SU-DHL-6 (cell line): Measurements from ENCODE around the gene C12orf56.

Experiments used
- H2AFZ ChIP-seq: fragments of 200-600 bp; sonication (generic); 2 replicates; pipeline ENCODE4 v1.6.1; 2014; ENCODE audit warnings: low read depth, mild to moderate bottlenecking, moderate library complexity, mixed read lengths, antibody characterized with exemption, low read length; ENCODE audit not compliant: severe bottlenecking
- H3F3A ChIP-seq: fragments of 200-600 bp; shearing (Covaris generic); 2 replicates; pipeline ENCODE4 v1.6.0; 2016; ENCODE audit warnings: antibody characterized with exemption, mild to moderate bottlenecking; ENCODE audit not compliant: insufficient read depth
- H3K27ac ChIP-seq: fragments of 200-600 bp; sonication (generic); 2 replicates; pipeline ENCODE4 v1.5.1; 2016; ENCODE audit warnings: low read depth, mild to moderate bottlenecking, low read length, moderate library complexity, mixed read lengths
- H3K27me3 ChIP-seq: fragments of 200-600 bp; sonication (generic), shearing (Covaris generic); 2 replicates; pipeline ENCODE4 v1.6.0; 2014; ENCODE audit warnings: mild to moderate bottlenecking, low read length
- H3K36me3 ChIP-seq: fragments of 200-600 bp; sonication (generic); 2 replicates; pipeline ENCODE4 v1.6.1; 2014; ENCODE audit warnings: mild to moderate bottlenecking, low read length, mixed read lengths
- H3K4me2 ChIP-seq: fragments of 300-600, 200-600 bp; shearing (Covaris generic), sonication (generic); 2 replicates; pipeline ENCODE4 v1.6.0; 2014; ENCODE audit warnings: low read length, low read depth, mild to moderate bottlenecking; ENCODE audit not compliant: poor library complexity, severe bottlenecking
- H3K4me3 ChIP-seq: fragments of 200-600 bp; sonication (generic); 2 replicates; pipeline ENCODE4 v1.5.1; 2014; ENCODE audit warnings: antibody characterized with exemption, low read length, mild to moderate bottlenecking, mixed read lengths; ENCODE audit not compliant: insufficient read depth, poor library complexity, severe bottlenecking
- H3K79me2 ChIP-seq: fragments of 200-600 bp; sonication (generic); 2 replicates; pipeline ENCODE4 v1.6.1; 2014; ENCODE audit warnings: mild to moderate bottlenecking, low read length, moderate library complexity; ENCODE audit not compliant: insufficient read depth
- H3K9ac ChIP-seq: fragments of 200-600 bp; sonication (generic); 2 replicates; pipeline ENCODE4 v1.7.0; 2014; ENCODE audit warnings: mild to moderate bottlenecking, low read length
- H3K9me2 ChIP-seq: fragments of 200-600 bp; sonication (generic); replicated peaks from 2 replicates; pipeline ENCODE4 v1.6.1; 2014; ENCODE audit warnings: low read length; ENCODE audit not compliant: insufficient read depth
- H3K9me3 ChIP-seq: fragments of 200-600 bp; sonication (generic); 2 replicates; pipeline ENCODE4 v1.6.1; 2014; ENCODE audit warnings: low read length, mixed read lengths; ENCODE audit not compliant: insufficient read depth
- H4K20me1 ChIP-seq: fragments of 200-600 bp; sonication (generic); 2 replicates; pipeline ENCODE4 v1.6.1; 2014; ENCODE audit warnings: low read depth, mild to moderate bottlenecking, antibody characterized with exemption, low read length, moderate library complexity, mixed read lengths
- EZH2phosphoT487 ChIP-seq: fragments of 200-600 bp; sonication (generic), shearing (Covaris generic); conservative IDR thresholded peaks from 2 replicates; pipeline ENCODE4 v1.6.1; 2018; ENCODE audit warnings: mild to moderate bottlenecking, antibody characterized with exemption, low read length, moderate library complexity, mixed read lengths
- TF ChIP-seq, protein P1 (sequence below): fragments of 200-600 bp; sonication (generic); IDR thresholded peaks from one replicate; pipeline ENCODE4 v1.5.1; 2017; ENCODE audit warnings: antibody characterized with exemption, mild to moderate bottlenecking, low read length, moderate library complexity; ENCODE audit not compliant: insufficient read depth, poor library complexity, severe bottlenecking

C12orf56 gene

DNA sequence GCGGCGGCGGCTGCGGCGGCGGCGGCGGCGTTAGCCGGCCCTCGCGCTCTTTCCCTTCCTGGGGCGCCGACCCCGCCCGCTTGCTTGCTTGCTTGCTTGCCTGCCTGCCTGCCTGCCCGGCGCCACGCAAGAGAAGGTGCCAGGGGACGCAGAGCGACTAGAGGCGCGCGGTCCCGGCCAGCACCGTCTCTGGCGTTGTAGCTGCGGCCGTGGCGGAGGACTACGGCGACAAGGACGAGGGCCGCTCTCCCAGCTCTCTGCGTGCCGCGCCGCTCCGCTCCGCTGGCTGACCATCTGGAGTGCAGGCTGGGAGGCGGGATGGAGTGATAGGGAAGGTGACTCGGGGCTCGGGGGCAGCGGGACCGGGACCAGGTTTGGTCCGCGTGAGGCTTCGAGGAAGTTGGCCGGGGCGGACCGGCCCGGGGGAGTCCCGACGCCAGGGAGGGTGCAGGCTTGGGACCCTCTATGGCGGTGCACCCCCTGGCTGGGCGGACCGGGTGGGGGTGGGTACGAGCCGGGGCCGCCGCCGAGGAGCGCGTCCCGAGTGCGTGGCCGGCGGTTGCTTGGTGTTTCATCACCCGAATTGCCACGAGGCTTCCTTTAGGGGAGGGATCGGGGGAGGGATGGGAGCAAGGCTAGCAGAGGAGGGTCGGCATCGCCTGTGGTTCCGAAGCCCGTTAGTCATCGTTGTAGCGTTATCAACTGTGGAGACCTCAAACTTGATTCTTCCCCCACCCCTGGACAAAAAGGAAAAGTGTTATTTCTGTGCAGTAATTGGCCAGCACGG is 14.1 kb upstream of the C12orf56 start:
- peak overlapping the region; percentile 76 for H3K4me2 ChIP-seq
- TF ChIP-seq EZH2phosphoT487 = no peak
- TF ChIP-seq, protein P1, sequence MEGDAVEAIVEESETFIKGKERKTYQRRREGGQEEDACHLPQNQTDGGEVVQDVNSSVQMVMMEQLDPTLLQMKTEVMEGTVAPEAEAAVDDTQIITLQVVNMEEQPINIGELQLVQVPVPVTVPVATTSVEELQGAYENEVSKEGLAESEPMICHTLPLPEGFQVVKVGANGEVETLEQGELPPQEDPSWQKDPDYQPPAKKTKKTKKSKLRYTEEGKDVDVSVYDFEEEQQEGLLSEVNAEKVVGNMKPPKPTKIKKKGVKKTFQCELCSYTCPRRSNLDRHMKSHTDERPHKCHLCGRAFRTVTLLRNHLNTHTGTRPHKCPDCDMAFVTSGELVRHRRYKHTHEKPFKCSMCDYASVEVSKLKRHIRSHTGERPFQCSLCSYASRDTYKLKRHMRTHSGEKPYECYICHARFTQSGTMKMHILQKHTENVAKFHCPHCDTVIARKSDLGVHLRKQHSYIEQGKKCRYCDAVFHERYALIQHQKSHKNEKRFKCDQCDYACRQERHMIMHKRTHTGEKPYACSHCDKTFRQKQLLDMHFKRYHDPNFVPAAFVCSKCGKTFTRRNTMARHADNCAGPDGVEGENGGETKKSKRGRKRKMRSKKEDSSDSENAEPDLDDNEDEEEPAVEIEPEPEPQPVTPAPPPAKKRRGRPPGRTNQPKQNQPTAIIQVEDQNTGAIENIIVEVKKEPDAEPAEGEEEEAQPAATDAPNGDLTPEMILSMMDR = no peak
- H3F3A ChIP-seq = peaks cover 8% of the 10 kb centered on the region
- H4K20me1 ChIP-seq = no peaks in the 10 kb centered on the region
- H3K9me2 ChIP-seq = no peaks in the 10 kb centered on the region
- peak overlapping the region; percentile 89 for H3K4me3 ChIP-seq
- peak overlapping the region; percentile 91 for H3K27ac ChIP-seq
- H3K9me3 ChIP-seq = no peaks in the 10 kb centered on the region
- peak overlapping the region; percentile 96 for H2AFZ ChIP-seq
- H3K27me3 ChIP-seq = no peaks in the 10 kb centered on the region
- H3K36me3 ChIP-seq = peaks cover 5% of the 10 kb centered on the region
- peak overlapping the region; percentile 100 for H3K9ac ChIP-seq
- H3K79me2 ChIP-seq = peaks cover 52% of the 10 kb centered on the region

- Histone ChIP-seq H3K4me3 (peak within 1 kb of the TSS; percentile 89), H3K4me2 (peak within 1 kb of the TSS; percentile 88), H3K27me3 (no peaks in the 10 kb centered on the region), H4K20me1 (no peaks in the 10 kb centered on the region), H3K9ac (peak within 1 kb of the TSS; percentile 100), H3K79me2 (peaks cover 44% of the 10 kb centered on the region), H2AFZ (peak within 1 kb of the TSS; percentile 96), H3F3A (peaks cover 8% of the 10 kb centered on the region), H3K9me2 (no peaks in the 10 kb centered on the region), H3K36me3 (peaks cover 1% of the 10 kb centered on the region; the same call in 1 of the 2 replicates), H3K9me3 (no peaks in the 10 kb centered on the region), H3K27ac (peak within 1 kb of the TSS; percentile 91)
- TF ChIP-seq, protein P1 = no peak
- TF ChIP-seq EZH2phosphoT487 = no peak
Measured at GRCh38 chr12:64403707-64404469, 13.3 kb upstream of the C12orf56 start, which contains the start of gene XPOT. Gene XPOT, plus strand, starts transcription at chr12:64404392. Its CDS starts 5,644 bp downstream, at chr12:64410036.

GRCh38 chr12:64402181-64402580 is 11.6 kb upstream of the C12orf56 start:
- no peaks in the 10 kb centered on the region for H4K20me1 ChIP-seq

More at GRCh38 chr12:64402181-64402580, 11.6 kb upstream of the C12orf56 start:
- no peaks in the 10 kb centered on the region for H3K9me3 ChIP-seq
- TF ChIP-seq, protein P1 = no peak
- no peak for TF ChIP-seq EZH2phosphoT487
- H3K27me3 ChIP-seq = no peaks in the 10 kb centered on the region
- H3K27ac ChIP-seq = no peak overlapping the region
- H3K36me3 ChIP-seq = no peaks in the 10 kb centered on the region
- H3K79me2 ChIP-seq = peaks cover 27% of the 10 kb centered on the region
- H3K9ac ChIP-seq = no peak overlapping the region
- no peak overlapping the region for H3K4me3 ChIP-seq
- H3K9me2 ChIP-seq = no peaks in the 10 kb centered on the region
- no peak overlapping the region for H2AFZ ChIP-seq
- no peak overlapping the region for H3K4me2 ChIP-seq
- H3F3A ChIP-seq = peaks cover 8% of the 10 kb centered on the region
